Subcutaneous abdominal adipose tissue (tissue), 5 donors: ENCODE measurements around the gene CMTR2.

ENCODE experiments used
- H3K27ac ChIP-seq: one replicate; pipeline ENCODE4 v1.7.0; 2013; ENCODE audit warnings: low read depth, mild to moderate bottlenecking, inconsistent platforms, low read length, moderate library complexity
- H3K27me3 ChIP-seq, 5 donors: one replicate each; pipeline ENCODE4 v1.7.0; 2013; ENCODE audit warnings: low read length in 5 of 5, inconsistent platforms in 1 of 5; ENCODE audit not compliant: control insufficient read depth in 5 of 5, insufficient read depth in 4 of 5
- H3K36me3 ChIP-seq, 5 donors: one replicate each; pipeline ENCODE4 v1.7.0; 2013; ENCODE audit warnings: low read length in 5 of 5; ENCODE audit not compliant: control insufficient read depth in 5 of 5, insufficient read depth in 5 of 5
- H3K4me1 ChIP-seq, 5 donors: one replicate each; pipeline ENCODE4 v1.7.0; 2013; ENCODE audit warnings: low read length in 5 of 5, mild to moderate bottlenecking in 3 of 5, moderate library complexity in 1 of 5; ENCODE audit not compliant: control insufficient read depth in 5 of 5, insufficient read depth in 5 of 5
- H3K4me3 ChIP-seq, 5 donors: one replicate each; pipeline ENCODE4 v1.7.0; 2013; ENCODE audit warnings: low read length in 5 of 5, low read depth in 1 of 5
- H3K9ac ChIP-seq, 5 donors: one replicate each; pipeline ENCODE4 v1.7.0; 2013; ENCODE audit warnings: low read length in 5 of 5, mild to moderate bottlenecking in 4 of 5, moderate library complexity in 3 of 5
- H3K9me3 ChIP-seq, 5 donors: one replicate each; pipeline ENCODE4 v1.7.0; 2013; ENCODE audit warnings: low read length in 5 of 5; ENCODE audit not compliant: control insufficient read depth in 5 of 5
- donor health status: healthy.
- donor health status: healthy.
- donor health status: healthy.
- donor health status: healthy.
- donor health status: healthy.

The CMTR2 gene

DNA sequence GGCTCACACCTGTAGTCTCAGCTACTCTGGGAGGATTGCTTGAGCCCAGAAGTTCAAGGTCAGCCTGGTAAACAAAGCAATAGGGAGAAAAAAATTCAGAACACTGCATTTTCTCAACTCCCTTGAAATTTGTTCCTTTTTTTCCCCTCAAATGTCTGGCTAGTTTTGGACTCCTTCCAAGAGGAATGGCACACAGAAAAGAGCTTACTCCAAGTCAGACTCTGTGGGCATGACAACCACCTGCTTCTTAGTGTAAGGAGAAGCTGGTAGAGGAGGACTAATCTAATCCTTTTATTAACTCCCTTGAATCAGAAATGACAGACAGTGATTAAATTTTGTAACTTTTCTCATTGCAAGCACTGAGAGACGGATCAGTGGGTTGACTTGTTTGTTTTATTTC, 30.8 kb downstream of the CMTR2 start:
- H3K4me3 ChIP-seq = no peak overlapping the region
- H3K27me3 ChIP-seq = no peaks in the 10 kb centered on the region
- H3K9me3 ChIP-seq = no peaks in the 10 kb centered on the region
- H3K9ac ChIP-seq = no peak overlapping the region
- H3K4me1 ChIP-seq = peaks cover 0 to 10% (median 5%) of the 10 kb centered on the region in 5 donors
- H3K27ac ChIP-seq = no peak overlapping the region
- no peaks in the 10 kb centered on the region for H3K36me3 ChIP-seq

GRCh38 chr16:71257768-71258167, 31.4 kb downstream of the CMTR2 start:
- Histone ChIP-seq H3K4me3 (no peak overlapping the region), H3K27me3 (no peaks in the 10 kb centered on the region), H3K4me1 (peaks cover 0 to 10% (median 5%) of the 10 kb centered on the region in 5 donors), H3K27ac (no peak overlapping the region), H3K9me3 (no peaks in the 10 kb centered on the region), H3K36me3 (no peaks in the 10 kb centered on the region), H3K9ac (no peak overlapping the region)

DNA sequence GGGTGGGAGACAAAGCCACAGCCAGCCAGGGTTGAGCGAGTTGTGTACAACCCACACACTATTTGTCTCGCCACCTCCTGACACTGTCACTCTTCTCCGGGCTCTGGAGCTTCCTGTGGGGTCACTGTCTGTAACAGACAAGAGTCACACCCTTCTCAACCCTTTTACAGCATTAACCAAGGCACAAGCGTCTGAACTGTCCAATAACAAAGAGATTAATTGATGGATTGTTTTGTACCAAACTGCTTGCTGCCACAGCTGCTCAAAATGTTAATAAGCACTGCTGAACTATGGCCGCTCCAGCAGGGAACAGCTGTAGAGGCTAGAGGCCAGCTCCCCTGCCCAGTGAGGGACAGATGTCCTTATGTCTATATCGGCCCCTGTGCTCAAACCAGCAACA, 33.5 kb downstream of the CMTR2 start:
- no peak overlapping the region for H3K27ac ChIP-seq
- no peaks in the 10 kb centered on the region for H3K36me3 ChIP-seq
- peaks cover 0 to 9% (median 5%) of the 10 kb centered on the region in 5 donors for H3K4me1 ChIP-seq
- H3K4me3 ChIP-seq = no peak overlapping the region
- no peaks in the 10 kb centered on the region for H3K9me3 ChIP-seq
- H3K9ac ChIP-seq = no peak overlapping the region
- H3K27me3 ChIP-seq = no peaks in the 10 kb centered on the region

DNA sequence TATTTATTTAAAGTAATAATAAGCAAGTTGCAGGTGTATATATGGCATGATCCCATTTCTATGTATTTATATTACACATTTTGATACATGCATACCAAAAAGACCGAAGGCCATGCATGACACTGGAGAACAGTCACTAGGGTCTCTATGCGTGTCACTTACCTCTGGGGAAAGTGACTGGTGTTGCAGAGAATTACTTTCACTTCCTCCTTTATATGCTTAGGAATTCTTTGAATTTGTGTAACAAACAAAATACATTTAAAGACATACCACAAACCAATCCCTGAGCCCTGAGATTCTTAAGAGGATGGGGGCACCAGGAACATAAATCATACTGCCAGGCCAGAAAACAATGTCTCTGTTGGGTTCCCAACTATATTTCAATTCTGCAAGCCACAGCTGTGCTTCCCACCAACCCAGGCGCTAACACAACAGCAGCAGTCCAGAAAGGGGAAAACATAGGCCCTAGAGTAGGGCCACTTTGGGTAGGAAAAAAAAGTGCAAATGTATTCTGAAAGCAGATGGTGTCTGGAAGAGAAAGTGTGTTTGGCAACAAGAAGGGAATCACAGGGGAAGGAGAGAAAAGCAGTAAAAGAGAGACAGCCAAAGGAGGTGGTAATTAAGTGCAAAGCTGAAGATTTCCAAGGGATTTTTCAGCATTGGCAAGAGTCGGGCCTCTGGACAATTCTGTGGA, 34.2 kb downstream of the CMTR2 start:
- H3K27me3 ChIP-seq = no peaks in the 10 kb centered on the region
- peaks cover 0 to 7% (median 5%) of the 10 kb centered on the region in 5 donors for H3K4me1 ChIP-seq
- H3K27ac ChIP-seq = no peak overlapping the region
- no peak overlapping the region for H3K4me3 ChIP-seq
- no peak overlapping the region for H3K9ac ChIP-seq
- H3K9me3 ChIP-seq = no peaks in the 10 kb centered on the region
- H3K36me3 ChIP-seq = no peaks in the 10 kb centered on the region

GRCh38 chr16:71250461-71251235, 38.6 kb downstream of the CMTR2 start:
- no peak overlapping the region for H3K27ac ChIP-seq
- H3K4me1 ChIP-seq = peaks cover 0 to 6% (median 5%) of the 10 kb centered on the region in 5 donors
- H3K27me3 ChIP-seq = no peaks in the 10 kb centered on the region
- no peak overlapping the region for H3K4me3 ChIP-seq
- no peaks in the 10 kb centered on the region for H3K9me3 ChIP-seq
- H3K36me3 ChIP-seq = no peaks in the 10 kb centered on the region
- H3K9ac ChIP-seq = no peak overlapping the region

GRCh38 chr16:71249399-71249798, 39.8 kb downstream of the CMTR2 start:
- Histone ChIP-seq H3K36me3 (no peaks in the 10 kb centered on the region), H3K9ac (no peak overlapping the region), H3K9me3 (no peaks in the 10 kb centered on the region), H3K4me1 (no peaks in the 10 kb centered on the region), H3K27me3 (no peaks in the 10 kb centered on the region), H3K27ac (no peak overlapping the region), H3K4me3 (no peak overlapping the region)

GRCh38 chr16:71247478-71247877, 41.7 kb downstream of the CMTR2 start:
- H3K4me1 ChIP-seq = no peaks in the 10 kb centered on the region
- no peak overlapping the region for H3K27ac ChIP-seq
- H3K4me3 ChIP-seq = no peak overlapping the region
- H3K9ac ChIP-seq = no peak overlapping the region
- peaks cover 0 to 2% (median 0%) of the 10 kb centered on the region in 5 donors for H3K9me3 ChIP-seq
- no peaks in the 10 kb centered on the region for H3K36me3 ChIP-seq
- H3K27me3 ChIP-seq = no peaks in the 10 kb centered on the region

GRCh38 chr16:71246309-71246708, 42.9 kb downstream of the CMTR2 start:
- H3K4me1 ChIP-seq = no peaks in the 10 kb centered on the region
- H3K27ac ChIP-seq = no peak overlapping the region

GRCh38 chr16:71244521-71244920, 44.7 kb downstream of the CMTR2 start:
- Histone ChIP-seq H3K4me3 (no peak overlapping the region), H3K9me3 (peaks cover 0 to 2% (median 0%) of the 10 kb centered on the region in 5 donors), H3K36me3 (no peaks in the 10 kb centered on the region), H3K9ac (no peak overlapping the region), H3K27me3 (no peaks in the 10 kb centered on the region), H3K27ac (no peak overlapping the region), H3K4me1 (no peaks in the 10 kb centered on the region)

More at GRCh38 chr16:71246309-71246708, 42.9 kb downstream of the CMTR2 start:
- H3K27me3 ChIP-seq = no peaks in the 10 kb centered on the region
- H3K9ac ChIP-seq = no peak overlapping the region
- H3K4me3 ChIP-seq = no peak overlapping the region
- H3K36me3 ChIP-seq = no peaks in the 10 kb centered on the region
- peaks cover 0 to 2% (median 0%) of the 10 kb centered on the region in 5 donors for H3K9me3 ChIP-seq

DNA sequence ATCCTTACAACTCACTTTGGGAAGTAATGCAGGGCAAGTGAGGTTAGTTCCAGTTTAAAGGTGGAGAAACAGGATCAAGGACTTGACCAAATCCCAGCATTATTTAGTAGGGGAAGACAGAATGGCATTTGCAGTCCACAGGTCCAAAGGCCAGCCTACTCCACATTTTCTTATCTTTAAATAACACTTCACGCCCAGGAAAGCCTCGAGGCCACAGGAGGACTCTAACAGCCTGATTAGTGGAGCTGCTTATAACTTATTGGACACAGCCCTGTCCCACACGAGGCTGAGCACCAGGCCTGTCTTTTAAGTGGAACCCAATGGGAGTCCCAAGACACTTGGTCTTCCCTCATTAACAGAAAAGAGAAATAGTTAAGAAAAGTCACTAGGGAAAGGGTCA, 46.6 kb downstream of the CMTR2 start:
- Histone ChIP-seq H3K9me3 (peaks cover 0 to 2% (median 0%) of the 10 kb centered on the region in 5 donors), H3K27me3 (no peaks in the 10 kb centered on the region), H3K9ac (peak overlapping the region in 1 of 5 donors; percentile 10), H3K36me3 (no peaks in the 10 kb centered on the region), H3K4me1 (no peaks in the 10 kb centered on the region), H3K27ac (no peak overlapping the region), H3K4me3 (no peak overlapping the region)
